ENCODE data around the gene SCARF1.

SCARF1 gene

DNA sequence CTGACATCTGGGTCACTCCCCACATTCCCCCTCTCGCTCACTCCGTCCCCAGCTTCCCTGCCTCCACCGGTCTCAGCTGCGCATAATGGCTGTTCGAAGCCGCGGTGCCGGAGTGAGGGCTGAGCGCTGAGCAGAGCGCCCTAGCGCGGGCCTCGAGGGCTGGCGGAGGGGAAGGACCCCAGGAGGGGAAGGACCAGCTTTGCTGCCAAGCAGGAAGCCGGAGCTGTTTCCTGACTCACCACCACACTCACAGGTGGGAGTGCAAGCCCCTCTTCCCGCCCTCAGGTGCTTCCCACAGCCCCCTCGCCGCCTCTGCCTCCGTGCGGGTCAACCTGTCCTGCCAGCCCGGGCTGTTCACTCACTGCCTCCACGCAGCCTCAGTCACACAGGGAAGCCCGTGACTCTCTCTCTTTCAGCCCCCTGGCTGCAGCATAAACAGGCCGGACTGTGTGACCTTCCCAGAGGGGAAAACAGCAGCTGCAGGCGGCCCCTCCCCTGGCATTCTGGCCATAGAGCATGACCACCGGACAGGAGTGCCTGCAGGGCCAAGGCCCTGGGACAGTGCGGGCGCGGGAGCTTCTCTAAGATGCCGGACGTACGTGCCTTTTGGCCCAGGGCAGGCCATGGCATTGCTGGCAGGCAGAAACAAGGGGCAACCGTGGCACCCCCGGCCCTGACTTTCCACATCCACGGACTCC lies 40.6 kb downstream of the SCARF1 start:
- no peak for DNase-seq (ENCODE audit: low read depth in 2 of 2)

GRCh38 chr17:1601571-1601970 lies 44.0 kb downstream of the SCARF1 start:
- no peak for DNase-seq (ENCODE audit: low read depth in 2 of 2)

DNA sequence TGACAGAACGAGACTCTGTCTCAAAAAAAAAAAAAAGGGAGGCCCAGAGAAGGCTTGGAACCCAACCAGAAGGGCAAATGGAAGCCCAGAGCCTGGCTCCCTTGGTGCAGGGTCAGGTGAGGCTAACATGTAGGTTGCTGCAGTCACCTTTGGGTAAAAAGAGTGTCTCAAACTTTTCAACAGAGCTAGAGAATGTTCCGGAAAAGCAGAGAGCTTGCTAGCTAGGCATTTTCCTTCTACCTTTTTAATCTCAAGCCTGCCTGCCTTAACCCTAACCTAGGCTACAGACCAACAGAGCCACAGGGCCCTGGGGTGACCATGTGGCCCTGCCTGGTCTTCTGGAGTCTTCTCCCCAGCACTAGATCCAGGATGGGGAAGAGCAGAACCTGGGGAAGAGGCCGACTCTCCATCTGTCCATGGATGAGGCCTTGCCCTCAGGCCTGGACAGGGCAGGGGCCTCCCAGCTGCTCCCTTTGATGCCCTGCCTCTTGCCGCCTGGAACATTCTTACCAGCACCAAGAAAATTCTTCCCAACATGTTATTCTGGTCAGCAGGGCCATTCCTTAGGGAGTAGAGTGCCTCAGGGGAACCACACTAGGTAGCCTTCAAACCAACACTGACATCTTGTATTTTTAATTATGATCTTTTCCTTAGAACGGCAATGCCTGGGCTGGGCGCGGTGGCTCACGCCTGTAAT lies 47.0 kb downstream of the SCARF1 start:
- no peak for DNase-seq (ENCODE audit: low read depth in 2 of 2)

DNA sequence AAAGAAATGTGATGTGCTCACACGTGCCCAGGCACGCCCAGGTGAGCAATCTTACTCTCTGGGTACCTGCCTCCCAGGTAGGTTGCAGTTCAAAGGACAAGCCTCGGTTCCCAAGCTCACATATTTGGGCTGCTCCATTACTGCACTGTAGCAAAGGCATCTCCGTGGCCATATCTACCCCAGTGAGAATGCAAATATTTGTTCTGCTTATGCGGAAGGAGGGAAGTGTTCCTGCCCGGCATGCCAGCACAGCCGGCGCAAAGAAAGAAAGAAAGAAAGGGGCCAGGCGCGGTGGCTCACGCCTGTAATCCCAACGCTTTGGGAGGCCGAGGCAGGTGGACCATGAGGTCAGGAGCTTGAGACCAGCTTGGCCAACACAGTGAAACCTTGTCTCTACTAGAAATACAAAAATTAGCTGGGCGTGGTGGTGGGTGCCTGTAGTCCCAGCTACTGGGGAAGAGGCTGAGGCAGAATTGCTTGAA lies 47.6 kb downstream of the SCARF1 start:
- no peak for DNase-seq (ENCODE audit: low read depth in 2 of 2)

GRCh38 chr17:1593630-1593931 lies 52.0 kb downstream of the SCARF1 start:
- DNase-seq (ENCODE audit: low read depth in 2 of 2), result no peak

- DNase-seq (ENCODE audit: low read depth in 2 of 2), result no peak
These were observed 52.5 kb downstream of the SCARF1 start for GRCh38 chr17:1592751-1593629.

- DNase-seq (ENCODE audit: low read depth in 2 of 2), result no peak
These were observed 54.0 kb downstream of the SCARF1 start for GRCh38 chr17:1591474-1592090.

GRCh38 chr17:1590747-1591473 lies 54.6 kb downstream of the SCARF1 start:
- no peak for DNase-seq (ENCODE audit: low read depth in 2 of 2)

GRCh38 chr17:1590029-1590746 lies 55.3 kb downstream of the SCARF1 start:
- DNase-seq (ENCODE audit: low read depth in 2 of 2), result no peak

DNA sequence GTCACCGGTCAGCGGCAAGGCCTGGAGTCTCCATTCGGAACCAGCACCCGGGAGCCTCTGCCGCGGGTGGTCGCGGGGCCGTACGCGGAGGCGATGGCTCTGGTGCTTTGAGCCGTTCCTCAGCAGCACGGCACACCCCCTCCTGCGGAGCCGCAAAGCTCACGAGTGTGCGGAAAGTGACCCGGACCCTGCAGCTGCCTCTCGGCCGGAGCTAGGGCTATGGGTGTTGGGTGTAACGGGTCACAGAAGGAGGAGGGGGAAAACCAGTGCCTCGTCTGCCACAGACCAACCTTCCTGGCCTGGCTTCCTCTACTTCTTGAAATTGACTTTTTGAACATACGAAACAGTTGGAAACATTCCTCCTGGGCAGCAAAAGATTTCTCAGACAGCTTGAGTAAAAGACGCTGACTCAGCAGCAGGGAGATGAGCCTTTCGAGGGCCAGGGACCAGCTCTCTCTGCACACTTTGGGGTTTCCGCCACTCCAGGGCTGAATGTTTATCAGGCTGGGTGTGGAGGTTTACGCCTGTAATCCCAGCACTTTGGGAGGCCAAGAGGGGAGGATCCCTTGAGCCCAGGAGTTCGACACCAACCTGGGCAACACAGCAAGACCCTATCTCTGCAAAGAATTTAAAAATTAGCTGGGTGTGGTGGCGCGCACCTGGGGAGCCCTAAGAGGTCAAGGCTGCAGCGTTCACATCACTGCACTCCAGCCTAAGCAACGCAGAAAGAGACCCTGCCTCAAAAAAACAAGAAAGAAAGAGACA lies 56.5 kb downstream of the SCARF1 start:
- no peak for DNase-seq (ENCODE audit: low read depth in 2 of 2)

- no peak for DNase-seq (ENCODE audit: low read depth in 2 of 2)
These were observed 61.4 kb downstream of the SCARF1 start for GRCh38 chr17:1584167-1584566.
